IPS-18a (cell line): ENCODE measurements around the gene GATAD2B.
"Not testable (repeated sequence)": the region's sequence is repeated elsewhere in the genome, so short reads cannot be mapped to it uniquely, and the experiment has no call there.

Source experiments
- H3K27ac ChIP-seq: one replicate; pipeline ENCODE4 v1.5.1; 2013; ENCODE audit warnings: low read length
- H3K27me3 ChIP-seq: one replicate; pipeline ENCODE4 v1.6.1; 2013; ENCODE audit warnings: mild to moderate bottlenecking, low read length; ENCODE audit not compliant: control insufficient read depth, insufficient read depth
- H3K36me3 ChIP-seq: one replicate; pipeline ENCODE4 v1.6.1; 2013; ENCODE audit warnings: low read depth, low read length; ENCODE audit not compliant: control insufficient read depth
- H3K4me1 ChIP-seq: one replicate; pipeline ENCODE4 v1.6.1; 2013; ENCODE audit warnings: low read depth, low read length; ENCODE audit not compliant: control insufficient read depth
- H3K4me3 ChIP-seq: one replicate; pipeline ENCODE4 v1.5.1; 2013; ENCODE audit warnings: low read length
- H3K9ac ChIP-seq: one replicate; pipeline ENCODE4 v1.6.1; 2013; ENCODE audit warnings: mild to moderate bottlenecking, low read length, moderate library complexity
- H3K9me3 ChIP-seq: one replicate; pipeline ENCODE4 v1.6.1; 2013; ENCODE audit warnings: low read depth, low read length; ENCODE audit not compliant: control insufficient read depth

GATAD2B gene

GRCh38 chr1:153766663-153767062, 156.1 kb downstream of the GATAD2B start:
- H3K27ac ChIP-seq, result not testable (repeated sequence)
- peaks cover 75% of the 10 kb centered on the region for H3K36me3 ChIP-seq

GRCh38 chr1:153764310-153764709, 158.5 kb downstream of the GATAD2B start:
- H3K36me3 ChIP-seq, result peaks cover 80% of the 10 kb centered on the region
- H3K9ac ChIP-seq, result no peak overlapping the region
- no peaks in the 10 kb centered on the region for H3K4me1 ChIP-seq
- H3K27ac ChIP-seq, result no peak overlapping the region
- no peaks in the 10 kb centered on the region for H3K9me3 ChIP-seq
- no peaks in the 10 kb centered on the region for H3K27me3 ChIP-seq
- H3K4me3 ChIP-seq, result no peak overlapping the region

More at GRCh38 chr1:153766663-153767062, 156.1 kb downstream of the GATAD2B start:
- H3K4me1 ChIP-seq, result peaks cover 11% of the 10 kb centered on the region
- H3K27me3 ChIP-seq, H3K9me3 ChIP-seq, H3K4me3 ChIP-seq, H3K9ac ChIP-seq: not testable (repeated sequence)

- peaks cover 81% of the 10 kb centered on the region for H3K36me3 ChIP-seq
- no peaks in the 10 kb centered on the region for H3K4me1 ChIP-seq
Measured at GRCh38 chr1:153763365-153764225, 159.2 kb downstream of the GATAD2B start.

GRCh38 chr1:153760440-153760839, 162.3 kb downstream of the GATAD2B start:
- Histone ChIP-seq H3K36me3 (peaks cover 83% of the 10 kb centered on the region), H3K27ac (no peak overlapping the region), H3K9me3 (no peaks in the 10 kb centered on the region), H3K9ac (no peak overlapping the region), H3K27me3 (no peaks in the 10 kb centered on the region), H3K4me1 (no peaks in the 10 kb centered on the region), H3K4me3 (no peak overlapping the region)

More at GRCh38 chr1:153763365-153764225, 159.2 kb downstream of the GATAD2B start:
- Histone ChIP-seq H3K9me3 (no peaks in the 10 kb centered on the region), H3K27me3 (no peaks in the 10 kb centered on the region), H3K9ac (no peak overlapping the region), H3K4me3 (no peak overlapping the region), H3K27ac (no peak overlapping the region)
